GM18508 (cell line): ENCODE results near the gene PLXNB3.
"Not testable (repeated sequence)": the region's sequence is repeated elsewhere in the genome, so short reads cannot be mapped to it uniquely, and the experiment has no call there.

Experiments used
- ATAC-seq: cut with Tn5 transposase; IDR thresholded peaks from one replicate; pipeline ENCODE4 v1.9.1; 2021; ENCODE audit warnings: moderate number of reproducible peaks; ENCODE audit not compliant: insufficient read depth, unreplicated experiment

Gene PLXNB3

DNA sequence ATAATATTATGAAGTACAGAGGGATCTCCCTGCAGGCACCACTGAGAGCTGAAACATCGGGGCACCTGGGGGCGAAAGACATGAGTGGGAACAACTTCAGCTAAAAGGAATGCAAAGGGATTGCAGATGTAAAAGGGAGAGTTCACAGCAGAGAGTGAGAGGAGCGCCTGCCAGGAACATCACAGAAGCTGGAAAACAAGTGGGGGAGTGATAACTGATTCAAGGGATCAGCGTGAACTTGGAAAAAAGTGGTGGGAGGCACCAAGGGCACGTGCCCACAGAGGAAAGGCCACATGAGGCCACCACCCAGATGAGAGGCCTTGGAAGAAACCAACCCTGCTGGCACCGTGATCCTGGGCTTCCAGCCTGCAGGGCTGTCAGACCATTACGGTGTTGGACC, 15.0 kb upstream of the PLXNB3 start:
- ATAC-seq = not testable (repeated sequence)

DNA sequence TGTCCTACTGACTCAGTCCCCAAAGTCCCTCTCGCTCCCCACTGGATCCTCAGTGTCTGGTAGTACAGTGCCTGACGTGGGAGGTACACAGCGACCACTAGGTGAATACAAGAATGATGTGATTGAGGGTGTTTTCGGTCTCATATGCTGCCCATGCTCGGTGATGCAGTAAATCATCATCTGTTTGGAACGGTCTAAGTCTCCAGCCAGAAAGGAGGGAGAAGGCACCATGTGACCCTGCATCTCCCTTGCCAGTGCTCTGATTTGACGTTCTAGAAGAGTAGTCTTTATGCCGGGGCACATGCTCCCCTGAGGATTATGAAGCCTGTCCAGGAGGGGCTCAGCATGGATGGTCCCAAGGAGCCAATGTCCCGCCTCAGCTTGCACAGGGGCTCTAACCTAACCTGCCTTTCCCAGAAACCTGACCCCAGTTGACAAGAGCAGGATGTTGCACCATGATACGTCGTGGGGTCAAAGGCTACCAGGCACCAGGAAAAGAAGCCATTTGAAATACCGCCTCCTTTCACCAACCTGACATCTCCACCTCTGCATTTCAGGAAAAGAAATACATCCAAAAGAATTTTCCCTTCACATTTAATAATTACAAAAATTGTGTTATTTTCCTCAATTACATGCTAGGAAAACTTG, 13.8 kb upstream of the PLXNB3 start:
- no peak for ATAC-seq

DNA sequence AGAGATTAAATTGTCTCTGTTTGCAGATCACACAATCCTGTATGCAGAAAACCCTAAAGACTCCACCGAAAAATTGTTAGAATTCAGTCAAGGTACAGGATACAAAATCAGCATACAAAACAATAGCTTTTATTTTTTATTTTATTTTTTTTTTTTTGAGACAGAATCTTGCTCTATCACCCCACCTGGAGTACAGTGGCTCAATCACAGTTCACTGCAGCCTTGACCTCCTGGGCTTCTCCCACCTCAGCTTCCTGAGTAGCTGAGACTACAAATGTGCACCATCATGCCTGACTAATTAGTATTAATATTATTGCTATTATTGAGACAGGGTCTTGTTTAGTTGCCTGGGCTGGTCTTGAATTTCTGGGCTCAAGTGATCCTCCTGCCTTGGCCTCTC, 8.9 kb upstream of the PLXNB3 start:
- ATAC-seq = no peak

DNA sequence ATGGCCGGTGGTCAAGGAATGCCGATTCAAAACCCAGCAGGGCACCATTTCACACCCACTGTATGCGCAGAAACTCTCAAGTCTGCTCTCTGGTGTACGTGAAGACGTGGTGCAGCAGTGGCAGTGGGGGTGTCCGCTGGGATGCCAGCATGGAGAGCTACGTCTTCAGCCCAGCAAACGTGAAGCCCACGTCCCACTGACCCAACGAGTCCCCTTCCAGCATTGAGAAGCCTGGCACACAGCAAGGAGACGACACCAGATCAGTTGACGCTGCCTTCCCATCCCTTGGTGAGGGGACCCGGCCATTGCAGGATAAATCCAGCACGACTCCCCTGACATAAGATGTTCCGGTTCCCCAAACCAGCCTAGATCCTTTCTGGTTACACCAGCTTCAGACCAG, 2.2 kb upstream of the PLXNB3 start:
- no peak for ATAC-seq

DNA sequence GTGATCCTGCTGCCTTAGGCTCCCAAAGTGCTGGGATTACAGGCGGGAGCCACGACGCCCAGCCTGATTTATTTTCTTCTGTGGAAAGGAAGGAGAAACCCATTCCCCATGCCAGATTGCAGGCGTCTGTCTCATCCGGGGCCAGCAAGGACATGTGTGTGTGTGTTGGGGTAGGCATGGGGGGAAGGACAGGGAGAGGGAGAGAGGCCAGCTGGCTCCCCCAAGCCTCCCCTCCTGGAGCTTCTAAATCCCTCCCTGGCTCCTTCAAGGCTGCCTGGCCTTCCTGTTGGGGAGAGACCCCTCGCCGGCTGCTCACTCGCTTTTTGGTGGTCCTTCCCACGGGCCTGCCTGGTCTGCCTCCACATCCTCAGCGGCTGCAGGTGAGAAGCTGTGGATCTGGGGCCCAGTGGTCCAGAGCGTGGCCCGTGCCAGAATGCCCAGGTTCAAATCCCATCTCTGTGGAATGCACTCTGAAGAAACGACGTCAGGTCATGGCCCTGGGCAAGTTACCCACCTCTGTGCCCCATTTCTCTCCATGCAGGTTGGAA, 1.3 kb upstream of the PLXNB3 start:
- no peak for ATAC-seq

DNA sequence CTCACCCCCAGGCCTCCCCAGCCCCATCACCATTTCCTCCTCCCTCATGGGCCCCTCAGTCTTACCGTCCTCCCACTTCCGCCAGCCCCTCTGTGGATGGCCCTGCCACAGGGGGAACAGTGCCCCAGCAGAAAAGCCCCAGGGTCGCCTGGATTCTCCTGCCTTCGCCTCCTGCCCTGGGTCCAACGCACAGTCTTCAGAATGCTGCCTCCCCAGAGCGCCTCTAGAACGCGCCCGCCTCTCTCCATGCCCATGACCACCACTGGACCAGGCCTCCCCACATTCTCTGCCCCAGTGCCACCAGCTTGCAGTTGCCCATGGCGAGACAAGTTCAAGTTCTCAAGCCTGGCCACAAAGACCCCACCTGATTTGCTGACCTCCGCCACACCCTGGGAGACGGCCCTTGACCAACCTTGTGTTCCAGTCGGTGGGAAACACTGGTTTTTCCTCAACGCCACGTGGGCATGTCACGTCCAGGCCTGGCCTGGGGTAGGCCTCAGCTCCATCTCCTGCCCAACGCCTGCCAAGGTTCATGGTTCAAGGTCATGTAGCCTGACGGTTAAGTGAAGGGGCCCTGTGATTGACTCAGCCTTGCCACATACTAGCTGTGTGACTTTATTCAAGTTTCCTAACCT, 634 bp upstream of the PLXNB3 start:
- ATAC-seq = no peak

DNA sequence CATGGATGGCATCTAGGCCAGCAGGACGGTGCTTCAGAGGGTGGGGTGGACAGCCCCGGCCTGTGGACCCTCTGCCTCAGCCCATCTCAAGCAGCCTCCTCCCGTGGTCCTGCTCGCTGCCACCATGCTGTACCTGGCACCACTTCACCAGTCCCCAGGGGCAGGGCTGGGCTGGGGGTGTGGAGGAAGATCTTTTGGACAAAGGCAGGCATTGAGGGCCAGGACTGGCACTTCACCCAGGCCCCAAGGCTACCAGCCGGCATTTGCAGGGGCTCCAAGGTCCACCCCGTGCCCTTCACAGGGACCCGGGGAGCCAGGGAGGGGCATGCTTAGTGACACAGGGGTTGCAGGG, 713 bp downstream of the PLXNB3 start:
- ATAC-seq = no peak

DNA sequence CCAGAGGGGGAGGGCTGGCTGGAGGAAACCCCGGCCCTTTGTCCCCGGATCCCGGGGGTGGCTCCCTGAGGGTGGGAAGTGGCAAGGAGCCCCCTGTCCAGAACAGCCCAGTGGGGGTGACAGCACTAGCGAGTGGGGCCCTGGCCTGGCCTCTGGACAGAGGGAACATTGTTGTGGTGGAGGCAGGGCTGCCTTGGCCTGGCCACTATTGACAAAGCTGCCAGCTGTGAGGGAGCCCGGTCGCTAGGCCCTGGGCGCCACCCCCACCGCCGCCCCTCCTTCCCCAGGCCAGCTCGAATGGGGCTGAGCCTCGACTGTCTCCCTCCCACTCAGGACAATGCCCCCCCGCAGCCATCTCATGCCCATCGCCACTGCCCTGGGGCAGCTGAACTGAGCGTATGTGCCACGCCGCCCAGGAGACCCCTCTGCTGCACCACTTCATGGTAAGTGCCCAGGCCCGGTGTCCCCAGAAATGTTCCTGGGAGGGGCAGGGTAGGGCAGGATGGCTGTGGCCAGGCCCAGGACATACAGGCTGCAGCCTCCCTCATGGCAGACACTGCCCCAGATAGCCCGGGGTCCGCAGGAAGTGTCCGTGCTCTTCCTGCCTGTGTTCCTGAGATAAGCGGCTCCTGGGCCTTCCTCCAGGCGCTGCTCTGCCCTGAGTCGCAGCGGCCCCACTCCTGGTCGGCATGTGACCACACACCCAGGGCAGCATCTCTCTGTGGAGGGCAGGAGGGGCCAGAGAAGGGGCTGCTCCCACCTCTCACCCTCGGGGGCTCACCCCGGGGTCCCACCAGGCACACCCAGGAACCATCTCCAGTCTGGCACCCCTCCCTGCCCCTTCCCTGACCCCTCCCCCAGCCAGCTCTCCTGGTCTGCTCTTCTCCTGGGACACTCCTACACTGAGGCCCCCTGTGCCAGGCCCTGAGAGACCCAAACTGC, 1.4 kb downstream of the PLXNB3 start:
- no peak for ATAC-seq

DNA sequence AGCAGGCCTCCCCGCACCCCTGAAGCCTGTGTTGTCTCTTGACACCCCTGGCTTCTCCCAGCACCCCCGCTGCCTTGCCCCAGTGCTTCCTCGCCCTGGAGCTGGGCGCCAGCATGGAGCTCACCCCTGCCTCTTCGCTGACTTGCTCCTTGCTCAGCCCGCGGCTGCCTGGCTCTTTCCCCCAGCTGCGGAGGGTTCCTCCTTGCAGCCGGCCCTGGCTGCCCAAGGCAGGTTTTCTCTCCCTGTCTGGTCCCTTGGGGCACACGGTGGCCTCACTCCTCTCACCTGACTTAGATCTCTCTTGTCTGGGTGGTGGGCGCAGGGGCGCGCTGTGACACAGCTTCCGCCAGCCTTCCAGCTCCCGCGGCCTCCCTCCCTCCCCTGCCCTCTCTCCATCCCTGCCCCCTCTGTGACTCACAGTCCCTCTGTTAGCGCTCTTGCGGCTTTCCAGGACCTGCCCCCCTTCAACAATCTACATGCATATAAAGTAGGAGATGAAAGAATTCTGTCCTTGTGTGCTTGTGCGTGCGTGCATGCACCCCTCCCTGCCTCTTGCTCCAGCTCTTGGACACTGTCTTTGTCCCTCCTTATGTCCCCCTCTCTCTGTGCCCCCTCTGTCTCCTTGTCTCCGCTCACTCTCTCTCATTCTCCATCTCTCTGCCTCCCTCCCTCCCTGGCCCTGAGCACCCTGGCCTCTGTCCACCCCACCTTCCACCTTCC, 2.2 kb downstream of the PLXNB3 start:
- ATAC-seq = no peak

DNA sequence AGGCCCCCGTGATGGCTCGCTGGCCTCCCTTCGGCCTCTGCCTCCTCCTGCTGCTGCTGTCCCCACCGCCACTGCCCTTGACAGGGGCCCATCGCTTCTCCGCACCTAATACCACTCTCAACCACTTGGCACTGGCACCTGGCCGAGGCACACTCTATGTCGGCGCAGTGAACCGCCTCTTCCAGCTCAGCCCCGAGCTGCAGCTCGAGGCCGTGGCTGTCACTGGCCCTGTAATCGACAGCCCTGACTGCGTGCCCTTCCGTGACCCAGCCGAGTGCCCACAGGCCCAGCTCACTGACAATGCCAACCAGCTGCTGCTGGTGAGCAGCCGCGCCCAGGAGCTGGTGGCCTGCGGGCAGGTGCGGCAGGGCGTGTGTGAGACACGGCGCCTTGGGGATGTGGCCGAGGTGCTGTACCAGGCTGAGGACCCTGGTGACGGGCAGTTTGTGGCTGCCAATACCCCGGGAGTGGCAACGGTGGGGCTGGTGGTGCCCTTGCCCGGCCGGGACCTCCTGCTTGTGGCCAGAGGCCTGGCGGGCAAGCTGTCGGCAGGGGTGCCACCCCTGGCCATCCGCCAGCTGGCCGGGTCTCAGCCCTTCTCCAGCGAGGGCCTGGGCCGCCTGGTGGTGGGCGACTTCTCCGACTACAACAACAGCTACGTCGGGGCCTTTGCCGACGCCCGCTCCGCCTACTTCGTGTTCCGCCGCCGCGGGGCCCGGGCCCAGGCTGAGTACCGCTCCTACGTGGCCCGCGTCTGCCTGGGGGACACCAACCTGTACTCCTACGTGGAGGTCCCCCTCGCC, 3.0 kb downstream of the PLXNB3 start:
- ATAC-seq = no peak

DNA sequence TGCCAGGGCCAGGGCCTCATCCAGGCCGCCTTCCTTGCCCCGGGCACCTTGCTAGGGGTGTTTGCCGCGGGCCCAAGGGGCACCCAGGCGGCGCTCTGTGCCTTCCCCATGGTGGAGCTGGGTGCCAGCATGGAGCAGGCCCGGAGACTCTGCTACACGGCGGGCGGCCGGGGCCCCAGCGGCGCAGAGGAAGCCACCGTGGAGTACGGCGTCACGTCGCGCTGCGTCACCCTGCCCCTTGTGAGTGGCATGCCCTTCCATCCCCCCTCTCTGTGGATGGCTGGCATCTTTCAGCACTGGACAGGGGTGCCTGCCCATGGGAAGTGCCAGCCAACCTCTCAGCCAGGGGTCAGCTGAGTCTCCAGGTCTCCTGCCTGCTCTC, 3.6 kb downstream of the PLXNB3 start:
- no peak for ATAC-seq

DNA sequence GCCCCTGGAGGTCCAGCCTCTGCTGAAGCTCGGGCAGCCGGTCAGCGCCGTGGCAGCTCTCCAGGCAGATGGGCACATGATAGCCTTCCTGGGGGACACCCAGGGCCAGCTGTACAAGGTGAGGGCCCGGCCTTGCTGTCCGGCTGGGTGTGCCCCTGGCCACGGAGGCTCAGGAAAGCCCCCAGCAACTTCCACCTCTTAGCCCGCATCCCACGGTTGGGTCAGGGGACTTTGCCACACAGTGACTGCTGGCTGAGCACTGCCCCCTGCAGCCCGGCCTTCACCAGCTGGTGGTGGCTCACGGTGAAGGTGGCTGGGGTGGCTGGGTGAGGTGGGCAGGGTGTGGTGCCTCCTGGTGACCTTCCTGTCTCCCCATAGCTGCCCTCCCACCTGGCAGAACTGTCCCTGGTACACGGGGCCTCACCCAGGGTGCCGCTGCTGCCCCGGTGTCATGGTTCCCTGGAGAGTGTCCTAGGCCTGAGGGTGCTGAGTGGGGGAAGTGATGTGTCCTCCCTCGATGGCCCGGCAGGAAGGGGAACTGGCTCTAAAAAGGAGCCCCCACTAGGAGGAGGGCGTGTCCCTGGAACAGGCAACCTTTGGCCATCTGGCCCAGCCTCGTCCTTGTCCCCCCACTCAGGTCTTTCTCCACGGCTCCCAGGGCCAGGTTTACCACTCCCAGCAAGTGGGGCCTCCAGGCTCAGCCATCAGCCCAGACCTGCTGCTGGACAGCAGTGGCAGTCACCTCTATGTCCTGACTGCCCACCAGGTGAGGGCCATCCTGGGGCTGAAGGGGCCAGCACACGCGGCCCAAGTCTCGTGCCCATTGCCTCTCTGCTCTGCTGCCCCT, 4.5 kb downstream of the PLXNB3 start:
- ATAC-seq = no peak

DNA sequence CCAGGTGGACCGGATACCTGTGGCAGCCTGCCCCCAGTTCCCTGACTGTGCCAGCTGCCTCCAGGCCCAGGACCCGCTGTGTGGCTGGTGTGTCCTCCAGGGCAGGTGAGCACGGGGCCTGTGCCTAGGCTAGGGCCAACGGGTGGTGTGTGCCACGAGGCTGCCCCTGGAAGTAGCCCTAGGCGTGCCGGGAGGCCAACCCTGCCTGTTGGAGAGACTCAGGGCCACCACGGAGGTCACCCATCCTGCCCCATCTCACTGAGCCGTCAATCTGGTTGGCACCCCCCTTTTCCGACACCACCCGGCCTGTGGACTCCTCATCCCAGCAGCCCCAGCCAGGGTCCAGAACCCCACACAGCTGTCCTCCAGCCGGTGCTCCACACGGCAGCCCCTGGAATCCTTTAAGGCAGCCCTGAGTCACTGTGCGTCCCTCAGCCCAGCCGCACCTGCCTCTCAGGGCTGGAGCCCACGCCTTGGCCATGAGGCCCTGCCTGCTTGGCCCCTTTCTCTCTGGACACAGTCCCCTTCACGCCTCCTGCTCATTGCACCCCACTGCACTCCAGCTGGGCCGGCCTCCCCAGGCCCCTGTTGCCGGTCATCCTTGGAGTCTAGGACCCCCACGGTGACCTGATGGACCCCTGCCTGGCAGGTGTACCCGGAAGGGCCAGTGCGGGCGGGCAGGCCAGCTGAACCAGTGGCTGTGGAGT, 5.3 kb downstream of the PLXNB3 start:
- no peak for ATAC-seq

DNA sequence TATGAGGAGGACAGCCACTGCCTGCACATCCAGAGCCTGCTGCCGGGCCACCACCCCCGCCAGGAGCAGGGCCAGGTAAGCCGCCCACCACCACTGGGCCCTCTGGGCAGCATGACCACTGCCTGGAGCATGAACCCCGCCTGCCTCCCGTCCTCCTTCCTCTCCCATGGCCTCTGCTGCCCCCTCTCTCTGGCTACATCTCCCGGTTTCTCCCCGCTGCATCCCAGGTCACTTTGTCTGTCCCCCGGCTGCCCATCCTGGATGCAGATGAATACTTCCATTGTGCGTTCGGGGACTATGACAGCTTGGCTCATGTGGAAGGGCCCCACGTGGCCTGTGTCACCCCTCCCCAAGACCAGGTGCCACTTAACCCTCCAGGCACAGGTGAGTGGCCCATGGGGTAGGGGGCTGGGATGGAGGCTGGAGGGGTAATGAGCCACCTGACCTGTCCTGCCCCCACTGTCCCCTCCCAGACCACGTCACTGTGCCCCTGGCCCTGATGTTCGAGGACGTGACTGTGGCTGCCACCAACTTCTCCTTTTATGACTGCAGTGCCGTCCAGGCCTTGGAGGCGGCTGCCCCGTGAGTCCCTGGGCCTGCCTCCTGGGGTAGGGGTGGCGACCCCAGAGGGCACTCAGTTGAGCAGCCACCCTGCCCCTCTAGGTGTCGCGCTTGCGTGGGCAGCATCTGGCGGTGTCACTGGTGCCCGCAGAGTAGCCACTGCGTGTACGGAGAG, 6.0 kb downstream of the PLXNB3 start:
- no peak for ATAC-seq

DNA sequence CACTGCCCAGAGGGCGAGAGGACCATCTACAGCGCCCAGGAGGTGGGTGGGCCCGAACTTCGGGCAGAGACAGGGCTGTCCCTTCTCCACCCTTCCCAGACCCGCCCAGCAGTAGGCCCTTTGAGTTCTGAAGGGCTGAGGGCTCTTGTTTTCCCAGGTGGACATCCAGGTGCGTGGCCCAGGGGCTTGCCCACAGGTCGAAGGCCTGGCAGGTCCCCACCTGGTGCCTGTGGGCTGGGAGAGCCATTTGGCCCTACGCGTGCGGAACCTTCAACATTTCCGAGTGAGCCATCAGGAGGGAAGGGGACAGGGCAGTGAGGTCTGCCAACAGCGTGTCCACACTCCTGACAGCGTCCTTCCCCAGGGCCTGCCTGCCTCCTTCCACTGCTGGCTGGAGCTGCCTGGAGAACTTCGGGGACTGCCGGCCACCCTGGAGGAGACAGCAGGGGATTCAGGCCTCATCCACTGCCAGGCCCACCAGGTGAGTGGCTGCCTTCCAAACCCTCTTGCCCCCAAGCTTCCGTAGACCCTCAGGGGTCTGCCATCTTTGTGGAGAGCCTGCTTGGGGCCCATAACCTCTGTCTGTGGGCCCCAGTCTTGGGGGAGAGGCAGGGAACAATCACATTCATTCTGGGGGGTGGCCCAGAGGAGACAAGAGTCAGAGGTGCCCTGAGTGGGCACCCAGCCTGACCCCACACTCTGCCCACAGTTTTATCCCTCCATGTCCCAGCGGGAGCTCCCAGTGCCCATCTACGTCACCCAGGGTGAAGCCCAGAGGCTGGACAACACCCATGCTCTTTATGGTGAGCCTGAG, 6.8 kb downstream of the PLXNB3 start:
- ATAC-seq = no peak

DNA sequence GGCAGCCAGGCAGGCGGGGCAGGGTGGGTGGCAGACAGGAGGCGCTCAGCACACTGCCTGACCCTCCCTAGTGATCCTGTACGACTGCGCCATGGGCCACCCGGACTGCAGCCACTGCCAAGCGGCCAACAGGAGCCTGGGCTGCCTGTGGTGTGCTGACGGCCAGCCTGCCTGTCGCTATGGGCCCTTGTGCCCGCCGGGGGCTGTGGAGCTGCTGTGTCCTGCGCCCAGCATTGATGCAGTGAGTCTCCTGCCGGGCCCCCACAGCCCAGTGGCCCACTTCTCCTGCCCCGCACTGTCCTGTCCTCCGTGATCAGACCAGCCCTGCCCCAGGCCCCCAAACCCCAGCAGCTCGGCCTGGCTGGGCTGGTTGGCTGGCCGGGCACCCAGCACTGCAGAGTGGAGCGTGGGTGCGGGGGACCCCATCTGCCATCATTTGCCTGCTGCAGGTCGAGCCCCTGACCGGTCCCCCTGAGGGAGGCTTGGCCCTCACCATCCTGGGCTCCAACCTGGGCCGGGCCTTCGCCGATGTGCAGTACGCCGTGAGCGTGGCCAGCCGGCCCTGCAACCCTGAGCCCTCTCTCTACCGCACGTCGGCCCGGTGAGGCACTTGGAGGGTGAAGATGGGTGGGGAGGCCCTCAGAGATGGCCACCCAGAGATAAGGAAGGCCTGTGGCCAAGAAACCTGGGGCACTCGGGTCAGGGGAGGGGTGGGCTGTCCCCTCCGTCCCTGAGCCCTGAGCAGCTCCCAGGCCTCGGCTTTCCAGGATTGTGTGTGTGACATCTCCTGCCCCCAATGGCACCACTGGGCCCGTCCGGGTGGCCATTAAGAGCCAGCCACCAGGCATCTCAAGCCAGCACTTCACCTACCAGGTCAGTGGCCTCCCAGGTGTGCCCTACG, 7.6 kb downstream of the PLXNB3 start:
- ATAC-seq = no peak
